Naive thymus-derived CD4-positive, alpha-beta T cell (primary cell): ENCODE results near the gene C2CD4A. TPM values are rescaled to one million over a fixed set of nuclear protein-coding genes. Genes with fewer than 3 reads are reported as not detected.
"Not testable (repeated sequence)": the region's sequence is repeated elsewhere in the genome, so short reads cannot be mapped to it uniquely, and the experiment has no call there.

Experiments
- ATAC-seq: fragments of 150-1000 bp; cut with Tn5 transposase; 2 replicates; pipeline ENCODE4 v1.10.0; 2021; ENCODE audit warnings: mild to moderate bottlenecking, moderate library complexity
- CTCF ChIA-PET: fragments of 350-600 bp; sonication (Branson Sonifier 250); formaldehyde crosslinking; loops from one replicate; lab custom pipeline; 2021; ENCODE audit warnings: antibody characterized with exemption; lab: Charles Lee
- POLR2A ChIA-PET: fragments of 350-600 bp; sonication (Branson Sonifier 250); formaldehyde crosslinking; loops from one replicate; lab custom pipeline; 2021; ENCODE audit warnings: antibody characterized with exemption, inconsistent platforms; lab: Charles Lee
- DNase-seq, 9 donors: peaks; one replicate each; pipeline versions ENCODE4 v3.0.0 to v3.0.0-alpha.2; 2020 to 2022; ENCODE audit warnings: mixed read lengths in 1 of 9
- H3K27ac ChIP-seq: one replicate; pipeline ENCODE4 v1.7.0; 2013; ENCODE audit warnings: mild to moderate bottlenecking, low read depth, low read length, moderate library complexity
- H3K27me3 ChIP-seq, 2 donors: one replicate each; pipeline ENCODE4 v1.7.0; 2013; ENCODE audit warnings: low read length in 2 of 2, mild to moderate bottlenecking in 2 of 2, moderate library complexity in 2 of 2; ENCODE audit not compliant: control insufficient read depth in 2 of 2, insufficient read depth in 2 of 2
- H3K36me3 ChIP-seq, 3 experiments: 1 replicate in 2 of 3; 2 replicates in 1 of 3; pipeline ENCODE4 v1.7.0; 2013; ENCODE audit warnings: low read length in 3 of 3, mild to moderate bottlenecking in 3 of 3, moderate library complexity in 1 of 3; ENCODE audit not compliant: insufficient read depth in 3 of 3, control insufficient read depth in 2 of 3
- H3K4me1 ChIP-seq, 2 donors: one replicate each; pipeline ENCODE4 v1.7.0; 2013; ENCODE audit warnings: low read length in 2 of 2, mild to moderate bottlenecking in 2 of 2, moderate library complexity in 1 of 2; ENCODE audit not compliant: control insufficient read depth in 2 of 2, insufficient read depth in 2 of 2
- H3K4me3 ChIP-seq: 2 replicates; pipeline ENCODE4 v1.7.0; 2013; ENCODE audit warnings: mild to moderate bottlenecking, low read length
- H3K9me3 ChIP-seq, 3 experiments: 1 replicate in 2 of 3; 2 replicates in 1 of 3; pipeline ENCODE4 v1.7.0; 2013; ENCODE audit warnings: low read length in 3 of 3; ENCODE audit not compliant: control insufficient read depth in 2 of 3
- H3K27ac Mint-ChIP-seq, 9 donors: one replicate each; pipeline ENCODE4 v1.8.0; 2020 to 2022; ENCODE audit warnings: mixed read lengths in 9 of 9, mild to moderate bottlenecking in 8 of 9, moderate library complexity in 5 of 9, inconsistent platforms in 2 of 9
- H3K27me3 Mint-ChIP-seq, 5 donors: one replicate each; pipeline ENCODE4 v1.8.0; 2021 to 2022; ENCODE audit warnings: mixed read lengths in 5 of 5, mild to moderate bottlenecking in 1 of 5
- H3K36me3 Mint-ChIP-seq, 5 donors: one replicate each; pipeline ENCODE4 v1.8.0; 2020 to 2022; ENCODE audit warnings: mixed read lengths in 5 of 5, mild to moderate bottlenecking in 3 of 5, inconsistent platforms in 1 of 5
- H3K4me1 Mint-ChIP-seq, 7 donors: one replicate each; pipeline ENCODE4 v1.8.0; 2020 to 2022; ENCODE audit warnings: mixed read lengths in 7 of 7, mild to moderate bottlenecking in 3 of 7, inconsistent platforms in 1 of 7
- H3K4me3 Mint-ChIP-seq, 10 donors: one replicate each; pipeline ENCODE4 v1.8.0; 2020 to 2022; ENCODE audit warnings: mild to moderate bottlenecking in 10 of 10, mixed read lengths in 10 of 10, moderate library complexity in 6 of 10, inconsistent platforms in 2 of 10
- H3K9me3 Mint-ChIP-seq, 11 donors: one replicate each; pipeline ENCODE4 v1.8.0; 2020 to 2022; ENCODE audit warnings: mixed read lengths in 11 of 11, mild to moderate bottlenecking in 4 of 11, inconsistent platforms in 1 of 11, moderate library complexity in 1 of 11
- intact Hi-C, 2 donors: fragments of 100-400 bp; cut with micrococcal nuclease; formaldehyde crosslinking; loops; one replicate each; pipeline ENCODE4 v1.15.1; 2023
- polyA plus RNA-seq, 2 donors: library from polyadenylated mRNA; unstranded; fragments of 300-500 nt; fragmentation: Illumina TruSeq; gene quantifications; one replicate each; pipeline ENCODE4 v1.2.3, GENCODE V29; 2021
- total RNA-seq, 6 experiments: library from RNA in 5 of 6; stranded (reverse) in 5 of 6; gene quantifications; 1 replicate in 5 of 6; 2 replicates in 1 of 6; pipeline ENCODE4 v1.2.3 and lab custom pipeline; 2021 to 2026

C2CD4A gene
- total and polyA plus RNA-seq, 7 experiments from 2014 or later = not detected

- no peak overlapping the region for H3K27ac Mint-ChIP-seq
- ATAC-seq (no peak), DNase-seq (no peak)
- peaks cover 0 to 13% (median 0%) of the 10 kb centered on the region in 3 experiments for H3K36me3 ChIP-seq
- ChIA-PET POLR2A (no interaction called here), CTCF (interaction anchor here (0.6 to 1.2 kb wide), 2 partner anchors 32 to 1922 kb away, joined by 3 read pairs; partner anchors contain the start of gene VPS13C)
- H3K4me3 ChIP-seq = no peak overlapping the region
- intact Hi-C loops = no loop called here
- H3K4me3 Mint-ChIP-seq = no peak overlapping the region
- no peaks in the 10 kb centered on the region for H3K27me3 ChIP-seq
- no peaks in the 10 kb centered on the region for H3K27me3 Mint-ChIP-seq
- H3K27ac ChIP-seq = no peak overlapping the region
- H3K4me1 Mint-ChIP-seq = peaks cover 3 to 20% (median 7%) of the 10 kb centered on the region in 7 donors
- H3K9me3 ChIP-seq = no peaks in the 10 kb centered on the region
- H3K4me1 ChIP-seq = no peaks in the 10 kb centered on the region
- no peaks in the 10 kb centered on the region for H3K9me3 Mint-ChIP-seq
- H3K36me3 Mint-ChIP-seq = peaks cover 14 to 50% (median 42%) of the 10 kb centered on the region in 5 donors
These were observed 38.9 kb upstream of the C2CD4A start for GRCh38 chr15:62027916-62028315.

- Histone ChIP-seq H3K4me1 (no peaks in the 10 kb centered on the region), H3K4me3 (no peak overlapping the region), H3K27ac (no peak overlapping the region), H3K9me3 (no peaks in the 10 kb centered on the region), H3K27me3 (no peaks in the 10 kb centered on the region), H3K36me3 (peaks cover 0 to 11% (median 0%) of the 10 kb centered on the region in 3 experiments)
- Mint-ChIP-seq H3K27ac (no peak overlapping the region), H3K27me3 (no peaks in the 10 kb centered on the region), H3K4me3 (no peak overlapping the region), H3K4me1 (peaks cover 6 to 22% (median 12%) of the 10 kb centered on the region in 7 donors), H3K36me3 (peaks cover 12 to 48% (median 31%) of the 10 kb centered on the region in 5 donors), H3K9me3 (peaks cover 0 to 7% (median 0%) of the 10 kb centered on the region in 11 donors)
- ATAC-seq (no peak), DNase-seq (no peak)
- ChIA-PET POLR2A (no interaction called here), CTCF (no interaction called here)
- intact Hi-C loops = no loop called here
These were observed 31.4 kb upstream of the C2CD4A start for GRCh38 chr15:62035256-62035924.

GRCh38 chr15:62046078-62046743 lies 20.6 kb upstream of the C2CD4A start:
- ChIA-PET CTCF (no interaction called here), POLR2A (interaction anchor here (0.6 to 1.5 kb wide), 2 partner anchors 12 to 13 kb away, joined by 3 read pairs; no protein-coding TSS in a partner anchor)
- ATAC-seq = peak; percentile 63
- DNase-seq = no peak
- H3K36me3 Mint-ChIP-seq = peaks cover 0 to 13% (median 5%) of the 10 kb centered on the region in 5 donors
- Histone ChIP-seq H3K9me3 (no peaks in the 10 kb centered on the region), H3K4me3 (no peak overlapping the region), H3K27ac (no peak overlapping the region), H3K4me1 (peaks cover 0 to 9% of the 10 kb centered on the region in 2 donors), H3K36me3 (peaks cover 0 to 4% (median 0%) of the 10 kb centered on the region in 3 experiments), H3K27me3 (no peaks in the 10 kb centered on the region)
- H3K4me1 Mint-ChIP-seq = peaks cover 16 to 43% (median 36%) of the 10 kb centered on the region in 7 donors
- H3K27me3 Mint-ChIP-seq = no peaks in the 10 kb centered on the region
- intact Hi-C loops = loop anchor here (1.0 to 2.0 kb wide), 2 partner anchors 13 to 15 kb away; partner anchors contain the start of gene VPS13C (in 1 of the 2)
- peak overlapping the region in 9 of 10 donors; percentile 5 to 83 (median 57) for H3K4me3 Mint-ChIP-seq
- peak overlapping the region in 6 of 9 donors; percentile 2 to 80 (median 41) for H3K27ac Mint-ChIP-seq
- H3K9me3 Mint-ChIP-seq = peaks cover 0 to 5% (median 0%) of the 10 kb centered on the region in 11 donors

GRCh38 chr15:62047282-62047827 lies 19.4 kb upstream of the C2CD4A start:
- H3K27me3 ChIP-seq = no peaks in the 10 kb centered on the region
- no peak overlapping the region for H3K4me3 ChIP-seq
- Mint-ChIP-seq H3K36me3 (peaks cover 0 to 16% (median 5%) of the 10 kb centered on the region in 5 donors), H3K27ac (peak overlapping the region in 2 of 9 donors; percentile 11 to 32), H3K9me3 (peaks cover 0 to 5% (median 0%) of the 10 kb centered on the region in 11 donors), H3K4me3 (peak overlapping the region in 2 of 10 donors; percentile 20 to 23), H3K4me1 (peaks cover 16 to 54% (median 47%) of the 10 kb centered on the region in 7 donors), H3K27me3 (no peaks in the 10 kb centered on the region)
- ChIA-PET CTCF (no interaction called here), POLR2A (no interaction called here)
- peaks cover 0 to 9% of the 10 kb centered on the region in 2 donors for H3K4me1 ChIP-seq
- no peaks in the 10 kb centered on the region for H3K9me3 ChIP-seq
- no peak overlapping the region for H3K27ac ChIP-seq
- ATAC-seq (peak; percentile 29), DNase-seq (no peak)
- intact Hi-C loops = loop anchor here in 1 of 2 donors (2.0 kb wide), 1 partner anchor 13 kb away; the partner anchor contains the start of gene VPS13C
- no peaks in the 10 kb centered on the region for H3K36me3 ChIP-seq

- H3K4me3 Mint-ChIP-seq, ATAC-seq, intact Hi-C loops, CTCF ChIA-PET, DNase-seq, H3K4me3 ChIP-seq, H3K27me3 Mint-ChIP-seq, H3K36me3 ChIP-seq, POLR2A ChIA-PET, H3K9me3 Mint-ChIP-seq, H3K4me1 ChIP-seq, H3K9me3 ChIP-seq, H3K27ac Mint-ChIP-seq, H3K27me3 ChIP-seq, H3K27ac ChIP-seq: not testable (repeated sequence)
- Mint-ChIP-seq H3K36me3 (peaks cover 0 to 16% (median 5%) of the 10 kb centered on the region in 5 donors), H3K4me1 (peaks cover 18 to 62% (median 54%) of the 10 kb centered on the region in 7 donors)
These were observed 18.5 kb upstream of the C2CD4A start for GRCh38 chr15:62048254-62048653.

GRCh38 chr15:62050115-62050514 lies 16.7 kb upstream of the C2CD4A start:
- H3K4me1 Mint-ChIP-seq = peaks cover 33 to 76% (median 67%) of the 10 kb centered on the region in 7 donors
- peaks cover 0 to 5% (median 0%) of the 10 kb centered on the region in 11 donors for H3K9me3 Mint-ChIP-seq
- H3K36me3 Mint-ChIP-seq = peaks cover 0 to 13% (median 5%) of the 10 kb centered on the region in 5 donors
- H3K27ac ChIP-seq = no peak overlapping the region
- CTCF ChIA-PET = no interaction called here
- no peaks in the 10 kb centered on the region for H3K36me3 ChIP-seq
- H3K27me3 Mint-ChIP-seq = no peaks in the 10 kb centered on the region
- H3K4me3 ChIP-seq = no peak overlapping the region
- H3K27ac Mint-ChIP-seq = peak overlapping the region in 2 of 9 donors; percentile 4 to 61
- POLR2A ChIA-PET = no interaction called here
- ATAC-seq (no peak), DNase-seq (no peak)
- no peak overlapping the region for H3K4me3 Mint-ChIP-seq
- H3K4me1 ChIP-seq = peaks cover 10 to 15% of the 10 kb centered on the region in 2 donors
- no peaks in the 10 kb centered on the region for H3K27me3 ChIP-seq
- no peaks in the 10 kb centered on the region for H3K9me3 ChIP-seq
- intact Hi-C loops = no loop called here
